DMS 273 (cell line): ENCODE measurements around the gene UXS1.
"Not testable (repeated sequence)": the region's sequence is repeated elsewhere in the genome, so short reads cannot be mapped to it uniquely, and the experiment has no call there.

Experiments used
- DNase-seq: peaks from one replicate; lab custom pipeline; 2025; ENCODE audit not compliant: unreplicated experiment; lab: John Stamatoyannopoulos, UW

The UXS1 gene

GRCh38 chr2:106193977-106194778 is at the start of gene UXS1:
TSS of gene UXS1 (minus strand) at chr2:106194301. CDS start at chr2:106194241, 60 bp downstream.
- peak; percentile 99 for DNase-seq

- DNase-seq, result not testable (repeated sequence)
Observed at GRCh38 chr2:106239491-106239890, 45.4 kb upstream of the UXS1 start.

- not testable (repeated sequence) for DNase-seq
Observed at GRCh38 chr2:106235392-106235791, 41.3 kb upstream of the UXS1 start.

- no peak for DNase-seq
Observed at GRCh38 chr2:106233350-106233706, 39.2 kb upstream of the UXS1 start.

- DNase-seq, result peak; percentile 22
Observed at GRCh38 chr2:106232638-106233349, 38.7 kb upstream of the UXS1 start.

GRCh38 chr2:106223347-106223746 is 29.2 kb upstream of the UXS1 start:
- no peak for DNase-seq

GRCh38 chr2:106222057-106222456 is 28.0 kb upstream of the UXS1 start:
- DNase-seq, result not testable (repeated sequence)

GRCh38 chr2:106219813-106220212 is 25.7 kb upstream of the UXS1 start:
- DNase-seq, result no peak

- not testable (repeated sequence) for DNase-seq
Observed at GRCh38 chr2:106219157-106219556, 25.1 kb upstream of the UXS1 start.

- DNase-seq, result no peak
Observed at GRCh38 chr2:106208874-106209273, 14.8 kb upstream of the UXS1 start.

GRCh38 chr2:106208399-106208798 is 14.3 kb upstream of the UXS1 start:
- no peak for DNase-seq

GRCh38 chr2:106207246-106207645 is 13.1 kb upstream of the UXS1 start:
- DNase-seq, result no peak

GRCh38 chr2:106205488-106205887 is 11.4 kb upstream of the UXS1 start:
- DNase-seq, result no peak

GRCh38 chr2:106204551-106204950 is 10.4 kb upstream of the UXS1 start:
- not testable (repeated sequence) for DNase-seq

- no peak for DNase-seq
Observed at GRCh38 chr2:106201661-106202060, 7.6 kb upstream of the UXS1 start.

- no peak for DNase-seq
Observed at GRCh38 chr2:106197878-106198277, 3.8 kb upstream of the UXS1 start.

GRCh38 chr2:106195981-106196380 is 1.9 kb upstream of the UXS1 start:
- DNase-seq, result no peak

GRCh38 chr2:106195456-106195855 is 1.4 kb upstream of the UXS1 start:
- DNase-seq, result no peak

GRCh38 chr2:106193690-106193976 is 468 bp downstream of the UXS1 start:
- DNase-seq, result no peak

GRCh38 chr2:106192752-106193689 is 1.1 kb downstream of the UXS1 start:
- peak; percentile 78 for DNase-seq

GRCh38 chr2:106191511-106192016 is 2.5 kb downstream of the UXS1 start:
- DNase-seq, result no peak
